Keratinocyte (primary cell): ENCODE measurements around the gene ATP9B. TPM values are rescaled to one million over a fixed set of nuclear protein-coding genes. Genes with fewer than 3 reads are reported as not detected.
"Not testable (repeated sequence)": the region's sequence is repeated elsewhere in the genome, so short reads cannot be mapped to it uniquely, and the experiment has no call there.

ENCODE experiments used
- DNase-seq: peaks from one replicate; pipeline ENCODE4 v3.0.0-alpha.2; 2011; ENCODE audit warnings: low read depth, missing footprints, low spot score
- FAIRE-seq: peaks from 2 replicates; lab custom pipeline; 2011; peaks lifted over from hg19 to GRCh38; lab: Jason Lieb, UNC
- H2AFZ ChIP-seq: 2 replicates; pipeline ENCODE4 v1.6.0; 2012; ENCODE audit warnings: low read length, control low read depth, inconsistent platforms; ENCODE audit not compliant: control insufficient read depth
- H3K27ac ChIP-seq: 2 replicates; pipeline ENCODE4 v1.5.1; 2011; ENCODE audit warnings: low read length; ENCODE audit not compliant: control insufficient read depth, insufficient read depth
- H3K27me3 ChIP-seq: 3 replicates; pipeline ENCODE4 v1.6.0; 2011; ENCODE audit warnings: low read length; ENCODE audit not compliant: control insufficient read depth, insufficient read depth; ENCODE audit errors: extremely low read depth
- H3K36me3 ChIP-seq, 2 experiments: 2 replicates in 1 of 2; 3 replicates in 1 of 2; pipeline ENCODE4 v1.5.1; 2011; ENCODE audit warnings: low read length in 2 of 2, mild to moderate bottlenecking in 1 of 2; ENCODE audit not compliant: control insufficient read depth in 2 of 2, insufficient read depth in 2 of 2; ENCODE audit errors: extremely low read depth in 1 of 2
- H3K4me1 ChIP-seq: 3 replicates; pipeline ENCODE4 v1.5.1; 2011; ENCODE audit warnings: low read length; ENCODE audit not compliant: control insufficient read depth, insufficient read depth; ENCODE audit errors: extremely low read depth
- H3K4me2 ChIP-seq: 3 replicates; pipeline ENCODE4 v1.6.0; 2011; ENCODE audit warnings: low read depth, low read length; ENCODE audit not compliant: control insufficient read depth, insufficient read depth; ENCODE audit errors: extremely low read depth
- H3K4me3 ChIP-seq, 3 experiments: fragments of 200-600 bp in 1 of 3; sonication (generic) in 1 of 3; 2 replicates in 2 of 3; 3 replicates in 1 of 3; pipeline ENCODE4 v1.5.1; 2011 to 2016; ENCODE audit warnings: low read length in 3 of 3, mild to moderate bottlenecking in 3 of 3, control low read depth in 2 of 3, inconsistent platforms in 1 of 3, low read depth in 1 of 3, mixed read lengths in 1 of 3, mixed run types in 1 of 3, moderate library complexity in 1 of 3; ENCODE audit not compliant: control insufficient read depth in 2 of 3, insufficient read depth in 2 of 3; ENCODE audit errors: extremely low read depth in 1 of 3
- H3K79me2 ChIP-seq: 2 replicates; pipeline ENCODE4 v1.6.0; 2012; ENCODE audit warnings: low read length; ENCODE audit not compliant: control insufficient read depth, insufficient read depth
- H3K9ac ChIP-seq: 3 replicates; pipeline ENCODE4 v1.6.0; 2011; ENCODE audit warnings: low read length; ENCODE audit not compliant: control insufficient read depth, insufficient read depth; ENCODE audit errors: extremely low read depth
- H3K9me1 ChIP-seq: 3 replicates; pipeline ENCODE4 v1.6.0; 2011; ENCODE audit warnings: low read length; ENCODE audit not compliant: control insufficient read depth, insufficient read depth; ENCODE audit errors: extremely low read depth
- H3K9me3 ChIP-seq: 2 replicates; pipeline ENCODE4 v1.5.1; 2012; ENCODE audit warnings: low read depth, low read length; ENCODE audit not compliant: control insufficient read depth
- H4K20me1 ChIP-seq: 3 replicates; pipeline ENCODE4 v1.6.0; 2011; ENCODE audit warnings: low read length; ENCODE audit not compliant: control insufficient read depth, insufficient read depth; ENCODE audit errors: extremely low read depth
- CTCF ChIP-seq, 3 experiments: IDR thresholded peaks in 1 of 3; conservative IDR thresholded peaks in 1 of 3; optimal IDR thresholded peaks in 1 of 3; 2 replicates in 2 of 3; 3 replicates in 1 of 3; pipeline versions ENCODE3 to v1.5.1; 2011; ENCODE audit warnings: low read length in 3 of 3, mild to moderate bottlenecking in 3 of 3, moderate library complexity in 2 of 3, control low read depth in 1 of 3, inconsistent platforms in 1 of 3; ENCODE audit not compliant: insufficient read depth in 2 of 3; ENCODE audit errors: extremely low read depth in 1 of 3
- EZH2 ChIP-seq: IDR thresholded peaks from one replicate; pipeline ENCODE4 v1.6.1; 2012; ENCODE audit warnings: inconsistent platforms, mild to moderate bottlenecking, low read length, moderate library complexity
- dilution Hi-C: fragments of 300-500 bp; cut with MboI; formaldehyde crosslinking; loops from one replicate; pipeline ENCODE4 v1.7.0; 2020; ENCODE audit warnings: low sequenced_read_pairs; ENCODE audit not compliant: extremely low pct_ligation_motif_present
- polyA plus RNA-seq, 5 experiments: library from polyadenylated mRNA; depleted of rRNA in 3 of 5; stranded (reverse) in 3 of 5; stranded (forward) in 1 of 5; unstranded in 1 of 5; fragments of >200 nt; gene quantifications; 1 replicate in 1 of 5; 2 replicates in 3 of 5; 3 replicates in 1 of 5; pipeline versions ENCODE4 v1.2.1 to v1.2.3, GENCODE V29; 2011 to 2012; ENCODE audit warnings: missing spikeins in 2 of 5, low read depth in 1 of 5, low replicate concordance in 1 of 5

ATP9B gene
- polyA plus RNA-seq, 1 donor (not counting 4 experiments of a cell fraction or from before 2014, with no cell fraction given), result 16.1 TPM

- Histone ChIP-seq H3K79me2 (peaks cover 27% of the 10 kb centered on the region), H3K27ac (no peak overlapping the region), H3K9me3 (no peaks in the 10 kb centered on the region), H3K4me3 (no peak overlapping the region), H3K4me2 (no peak overlapping the region), H3K36me3 (no peaks in the 10 kb centered on the region), H3K4me1 (peaks cover 4% of the 10 kb centered on the region), H3K9me1 (no peaks in the 10 kb centered on the region), H3K9ac (no peak overlapping the region), H3K27me3 (no peaks in the 10 kb centered on the region), H4K20me1 (no peaks in the 10 kb centered on the region), H2AFZ (no peak overlapping the region)
- no peak for FAIRE-seq
- DNase-seq, result no peak
- TF ChIP-seq CTCF (optimal IDR thresholded peaks at IDR 0.05 in 1 of 3, IDR thresholded peaks at IDR 0.05 in 1 of 3, conservative IDR thresholded peaks at IDR 0.05 in 1 of 3; ENCODE audit: extremely low read depth in 1 of 3, insufficient read depth in 2 of 3, low read length in 3 of 3) (no peak), EZH2 (no peak)
- dilution Hi-C loops, result no loop called here
Observed at GRCh38 chr18:79071503-79072210, 2.5 kb downstream of the ATP9B start.

GRCh38 chr18:79072655-79073054 is 3.5 kb downstream of the ATP9B start:
- dilution Hi-C loops, H4K20me1 ChIP-seq, H3K27me3 ChIP-seq, H2AFZ ChIP-seq, H3K4me2 ChIP-seq, H3K4me1 ChIP-seq, H3K9me1 ChIP-seq, H3K36me3 ChIP-seq, H3K27ac ChIP-seq, H3K9ac ChIP-seq, H3K9me3 ChIP-seq, DNase-seq, H3K4me3 ChIP-seq, FAIRE-seq: not testable (repeated sequence)
- H3K79me2 ChIP-seq, result peaks cover 36% of the 10 kb centered on the region

GRCh38 chr18:79077181-79077580 is 8.0 kb downstream of the ATP9B start:
- Histone ChIP-seq H3K9me1 (no peaks in the 10 kb centered on the region), H2AFZ (no peak overlapping the region), H3K36me3 (no peaks in the 10 kb centered on the region), H3K4me3 (no peak overlapping the region), H4K20me1 (no peaks in the 10 kb centered on the region), H3K4me2 (no peak overlapping the region), H3K27me3 (no peaks in the 10 kb centered on the region), H3K9ac (no peak overlapping the region), H3K9me3 (no peaks in the 10 kb centered on the region), H3K79me2 (peaks cover 30% of the 10 kb centered on the region), H3K27ac (no peak overlapping the region), H3K4me1 (no peaks in the 10 kb centered on the region)
- FAIRE-seq (no peak), DNase-seq (no peak)
- TF ChIP-seq EZH2, result no peak
- no peak for TF ChIP-seq CTCF (optimal IDR thresholded peaks at IDR 0.05 in 1 of 3, IDR thresholded peaks at IDR 0.05 in 1 of 3, conservative IDR thresholded peaks at IDR 0.05 in 1 of 3; ENCODE audit: extremely low read depth in 1 of 3, insufficient read depth in 2 of 3, low read length in 3 of 3)
- dilution Hi-C loops, result no loop called here

GRCh38 chr18:79078791-79079190 is 9.6 kb downstream of the ATP9B start:
- H3K4me1 ChIP-seq, FAIRE-seq, H4K20me1 ChIP-seq, H2AFZ ChIP-seq, H3K9ac ChIP-seq, H3K4me2 ChIP-seq, H3K9me3 ChIP-seq, H3K27me3 ChIP-seq, H3K36me3 ChIP-seq, H3K4me3 ChIP-seq, dilution Hi-C loops, H3K27ac ChIP-seq, H3K9me1 ChIP-seq, DNase-seq: not testable (repeated sequence)
- H3K79me2 ChIP-seq, result peaks cover 34% of the 10 kb centered on the region
